22Rv1 (cell line): ENCODE measurements around the gene UBR2.
"Not testable (repeated sequence)": the region's sequence is repeated elsewhere in the genome, so short reads cannot be mapped to it uniquely, and the experiment has no call there.

Experiments
- H3K27ac ChIP-seq: fragments of 450-650 bp; 2 replicates; pipeline ENCODE4 v1.5.1; 2017
- ZFX ChIP-seq: fragments of 450-650 bp; IDR thresholded peaks from 2 replicates; pipeline ENCODE4 v1.6.1; 2017; ENCODE audit warnings: antibody characterized with exemption, borderline replicate concordance
- TF ChIP-seq, protein P1 (sequence below): fragments of 450-650 bp; IDR thresholded peaks from 2 replicates; pipeline ENCODE4 v1.5.1; 2017; ENCODE audit warnings: mild to moderate bottlenecking

Gene UBR2

GRCh38 chr6:42604150-42604549 lies 40.3 kb downstream of the UBR2 start:
- TF ChIP-seq ZFX: no peak
- TF ChIP-seq, protein P1, sequence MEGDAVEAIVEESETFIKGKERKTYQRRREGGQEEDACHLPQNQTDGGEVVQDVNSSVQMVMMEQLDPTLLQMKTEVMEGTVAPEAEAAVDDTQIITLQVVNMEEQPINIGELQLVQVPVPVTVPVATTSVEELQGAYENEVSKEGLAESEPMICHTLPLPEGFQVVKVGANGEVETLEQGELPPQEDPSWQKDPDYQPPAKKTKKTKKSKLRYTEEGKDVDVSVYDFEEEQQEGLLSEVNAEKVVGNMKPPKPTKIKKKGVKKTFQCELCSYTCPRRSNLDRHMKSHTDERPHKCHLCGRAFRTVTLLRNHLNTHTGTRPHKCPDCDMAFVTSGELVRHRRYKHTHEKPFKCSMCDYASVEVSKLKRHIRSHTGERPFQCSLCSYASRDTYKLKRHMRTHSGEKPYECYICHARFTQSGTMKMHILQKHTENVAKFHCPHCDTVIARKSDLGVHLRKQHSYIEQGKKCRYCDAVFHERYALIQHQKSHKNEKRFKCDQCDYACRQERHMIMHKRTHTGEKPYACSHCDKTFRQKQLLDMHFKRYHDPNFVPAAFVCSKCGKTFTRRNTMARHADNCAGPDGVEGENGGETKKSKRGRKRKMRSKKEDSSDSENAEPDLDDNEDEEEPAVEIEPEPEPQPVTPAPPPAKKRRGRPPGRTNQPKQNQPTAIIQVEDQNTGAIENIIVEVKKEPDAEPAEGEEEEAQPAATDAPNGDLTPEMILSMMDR: no peak
- H3K27ac ChIP-seq: no peak overlapping the region

DNA sequence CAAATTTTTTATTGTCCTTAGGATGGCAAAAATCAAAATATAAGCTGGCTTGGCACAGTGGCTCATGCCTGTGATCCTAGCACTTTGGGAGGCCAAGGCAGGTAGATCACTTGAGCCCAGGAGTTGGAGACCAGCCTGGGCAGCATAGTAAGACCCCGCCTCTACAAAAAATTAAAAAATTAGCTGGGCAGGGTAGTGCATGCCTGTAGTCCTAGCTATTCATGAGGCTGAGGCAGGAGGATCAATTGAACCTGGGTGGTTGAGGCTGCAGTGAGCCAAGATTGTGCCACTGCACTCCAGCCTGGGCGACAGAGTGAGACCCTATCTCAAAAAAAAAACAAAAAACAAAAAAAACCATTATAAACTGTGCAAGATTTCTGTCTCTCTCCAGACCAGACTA lies 40.9 kb downstream of the UBR2 start:
- H3K27ac ChIP-seq: not testable (repeated sequence)

GRCh38 chr6:42610416-42610815 lies 46.6 kb downstream of the UBR2 start:
- TF ChIP-seq, protein P1: no peak
- no peak for TF ChIP-seq ZFX
- H3K27ac ChIP-seq: no peak overlapping the region

- TF ChIP-seq, protein P1: no peak
- no peak for TF ChIP-seq ZFX
These were observed 51.7 kb downstream of the UBR2 start for GRCh38 chr6:42615518-42615917.

DNA sequence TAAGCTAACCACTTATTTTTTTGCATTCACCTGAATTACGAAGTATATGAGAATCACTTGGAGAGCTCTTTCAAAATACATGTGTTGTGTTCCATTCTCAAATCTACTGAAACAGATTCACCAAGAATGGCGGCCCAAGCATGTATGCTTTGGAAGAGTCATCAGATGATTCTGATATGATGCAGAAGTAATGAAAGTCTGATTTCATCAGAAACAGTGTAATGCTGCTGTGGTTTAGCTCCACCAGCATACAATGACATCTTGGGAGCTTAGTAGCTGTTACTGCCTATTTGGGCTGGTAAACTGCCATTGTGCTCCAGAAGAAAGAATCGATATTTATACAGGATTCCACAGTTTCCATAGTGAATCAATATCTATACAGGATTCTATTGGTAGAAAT lies 52.9 kb downstream of the UBR2 start:
- no peak overlapping the region for H3K27ac ChIP-seq
- TF ChIP-seq, protein P1: no peak
- no peak for TF ChIP-seq ZFX

More at GRCh38 chr6:42615518-42615917, 51.7 kb downstream of the UBR2 start:
- H3K27ac ChIP-seq: no peak overlapping the region

DNA sequence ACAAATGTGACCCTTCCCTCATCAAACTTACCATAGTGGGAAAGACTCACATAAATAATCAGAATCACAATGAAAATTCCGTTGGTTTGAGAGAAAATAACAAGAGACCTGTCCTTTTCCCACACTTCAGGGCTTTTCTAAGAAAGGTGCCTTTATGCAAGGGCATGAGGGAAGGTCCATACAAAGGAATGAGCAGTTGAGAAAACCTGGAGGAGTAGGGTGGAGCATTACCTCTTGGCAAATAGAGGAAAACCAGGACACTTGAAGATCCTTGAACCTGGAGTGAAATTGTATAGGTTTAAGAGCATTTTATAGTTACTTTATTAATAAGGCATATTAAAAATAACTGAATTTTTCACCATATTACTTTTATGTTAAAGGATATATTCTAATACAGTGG lies 54.3 kb downstream of the UBR2 start:
- no peak for TF ChIP-seq ZFX
- no peak overlapping the region for H3K27ac ChIP-seq

DNA sequence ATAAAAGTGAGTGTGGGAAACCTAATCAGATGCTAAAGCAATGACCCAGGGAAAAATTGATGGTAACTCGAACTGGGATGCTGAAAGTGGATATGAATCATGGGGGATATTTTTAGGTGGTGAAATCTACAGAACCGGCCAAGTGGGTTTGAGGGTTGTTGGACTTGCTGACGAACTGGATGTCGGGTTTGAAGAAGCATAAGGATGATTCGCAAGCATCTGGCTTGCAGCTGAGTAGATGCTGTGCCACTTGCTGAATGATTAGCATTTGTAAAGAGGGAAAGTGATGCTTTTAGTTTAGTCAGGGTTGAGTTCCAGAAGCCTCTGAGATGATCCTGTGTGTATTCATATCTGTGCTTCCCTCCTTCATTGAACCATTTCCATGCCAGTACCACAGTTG lies 54.9 kb downstream of the UBR2 start:
- TF ChIP-seq, protein P1: no peak
- TF ChIP-seq ZFX: no peak
- H3K27ac ChIP-seq: no peak overlapping the region

GRCh38 chr6:42619963-42620362 lies 56.1 kb downstream of the UBR2 start:
- H3K27ac ChIP-seq: no peak overlapping the region
- no peak for TF ChIP-seq ZFX
- TF ChIP-seq, protein P1: no peak
